Panc1 (cell line): ENCODE measurements around the gene EVC. TPM values are rescaled to one million over a fixed set of nuclear protein-coding genes. Genes with fewer than 3 reads are reported as not detected.

Source experiments
- ATAC-seq: fragments of 200-7000 bp; cut with Tn5 transposase; 2 replicates; pipeline ENCODE4 v1.9.1; 2020; ENCODE audit warnings: mild to moderate bottlenecking, moderate library complexity
- BruUV-seq: library from RNA; stranded (reverse); fragments of 400-500 nt; replicated peaks from 2 replicates; lab custom pipeline; 2021; lab: Mats Ljungman, UMichigan
- CTCF ChIA-PET: fragments of 300-600 bp; sonication (Branson Sonifier 250); formaldehyde crosslinking; loops from one replicate; lab custom pipeline; 2022; ENCODE audit warnings: antibody characterized with exemption; lab: Charles Lee
- POLR2A ChIA-PET: fragments of 300-600 bp; sonication (Branson Sonifier 250); formaldehyde crosslinking; loops from one replicate; lab custom pipeline; 2022; ENCODE audit warnings: antibody characterized with exemption; lab: Charles Lee
- DNase-seq: peaks from one replicate; pipeline ENCODE4 v3.0.0-alpha.2; 2010; ENCODE audit warnings: low read depth, low spot score
- H3K27ac ChIP-seq: 2 replicates; pipeline ENCODE4 v1.5.1; 2011; ENCODE audit warnings: mild to moderate bottlenecking, low read length, inconsistent platforms
- H3K27me3 ChIP-seq: fragments of 200-500 bp; sonication (Bioruptor generic); 2 replicates; pipeline ENCODE4 v1.6.0; 2014; ENCODE audit warnings: low read length, inconsistent platforms; ENCODE audit not compliant: control insufficient read depth, insufficient read depth
- H3K36me3 ChIP-seq: fragments of 200-500 bp; sonication (Bioruptor generic); 2 replicates; pipeline ENCODE4 v1.5.1; 2014; ENCODE audit warnings: inconsistent platforms, mild to moderate bottlenecking, low read length, moderate library complexity; ENCODE audit not compliant: control insufficient read depth, insufficient read depth
- H3K4me1 ChIP-seq: 2 replicates; pipeline ENCODE4 v1.5.1; 2011; ENCODE audit warnings: inconsistent platforms, mild to moderate bottlenecking, low read length, moderate library complexity; ENCODE audit not compliant: control insufficient read depth, insufficient read depth
- H3K4me3 ChIP-seq, 2 experiments: 2 replicates each; pipeline ENCODE4 v1.5.1; 2011 to 2012; ENCODE audit warnings: low read depth in 2 of 2, low read length in 2 of 2, mild to moderate bottlenecking in 2 of 2, inconsistent platforms in 1 of 2, moderate library complexity in 1 of 2
- H3K9me3 ChIP-seq: fragments of 200-500 bp; sonication (Bioruptor generic); 2 replicates; pipeline ENCODE4 v1.5.1; 2014; ENCODE audit warnings: low read depth, mild to moderate bottlenecking, inconsistent platforms, low read length, moderate library complexity; ENCODE audit not compliant: control insufficient read depth, insufficient read depth
- POLR2AphosphoS5 ChIP-seq: IDR thresholded peaks from 2 replicates; pipeline ENCODE4 v1.6.1; 2012; ENCODE audit warnings: mild to moderate bottlenecking, low read depth, low read length, moderate library complexity
- SIN3A ChIP-seq: IDR thresholded peaks from 2 replicates; pipeline ENCODE4 v1.6.1; 2012; ENCODE audit warnings: low read depth, mild to moderate bottlenecking, low read length, moderate library complexity, borderline replicate concordance; ENCODE audit not compliant: insufficient read depth
- TCF7L2 ChIP-seq: IDR thresholded peaks from 2 replicates; pipeline ENCODE4 v1.6.1; 2011; ENCODE audit warnings: mild to moderate bottlenecking, low read depth, low read length, inconsistent platforms
- in situ Hi-C: cut with HindIII; loops from 2 replicates; pipeline ENCODE4 v1.10.0; 2016; ENCODE audit warnings: low sequenced_read_pairs, low pct_unique_long_range_greater_than_20kb
- intact Hi-C: fragments of 100-400 bp; cut with micrococcal nuclease; formaldehyde crosslinking; loops from one replicate; pipeline ENCODE4 v1.10.0; 2022; ENCODE audit not compliant: unreplicated experiment
- total RNA-seq: library from RNA; stranded (reverse); gene quantifications from one replicate; pipeline ENCODE4 v1.2.1, GENCODE V29; 2021; ENCODE audit not compliant: unreplicated experiment
- TF ChIP-seq, protein P1 (sequence below), 2 experiments: IDR thresholded peaks; 2 replicates each; pipeline ENCODE4 v1.6.1; 2011 to 2012; ENCODE audit warnings: low read depth in 2 of 2, control low read depth in 1 of 2, low read length in 1 of 2, mild to moderate bottlenecking in 1 of 2, moderate library complexity in 1 of 2; ENCODE audit not compliant: insufficient read depth in 1 of 2
- TF ChIP-seq, protein P2 (sequence below): fragments of 450-650 bp; IDR thresholded peaks from 2 replicates; pipeline ENCODE4 v1.5.1; 2017; ENCODE audit warnings: mild to moderate bottlenecking

The EVC gene
- total RNA-seq, 1 experiment from 2014 or later: 12.1 TPM

DNA sequence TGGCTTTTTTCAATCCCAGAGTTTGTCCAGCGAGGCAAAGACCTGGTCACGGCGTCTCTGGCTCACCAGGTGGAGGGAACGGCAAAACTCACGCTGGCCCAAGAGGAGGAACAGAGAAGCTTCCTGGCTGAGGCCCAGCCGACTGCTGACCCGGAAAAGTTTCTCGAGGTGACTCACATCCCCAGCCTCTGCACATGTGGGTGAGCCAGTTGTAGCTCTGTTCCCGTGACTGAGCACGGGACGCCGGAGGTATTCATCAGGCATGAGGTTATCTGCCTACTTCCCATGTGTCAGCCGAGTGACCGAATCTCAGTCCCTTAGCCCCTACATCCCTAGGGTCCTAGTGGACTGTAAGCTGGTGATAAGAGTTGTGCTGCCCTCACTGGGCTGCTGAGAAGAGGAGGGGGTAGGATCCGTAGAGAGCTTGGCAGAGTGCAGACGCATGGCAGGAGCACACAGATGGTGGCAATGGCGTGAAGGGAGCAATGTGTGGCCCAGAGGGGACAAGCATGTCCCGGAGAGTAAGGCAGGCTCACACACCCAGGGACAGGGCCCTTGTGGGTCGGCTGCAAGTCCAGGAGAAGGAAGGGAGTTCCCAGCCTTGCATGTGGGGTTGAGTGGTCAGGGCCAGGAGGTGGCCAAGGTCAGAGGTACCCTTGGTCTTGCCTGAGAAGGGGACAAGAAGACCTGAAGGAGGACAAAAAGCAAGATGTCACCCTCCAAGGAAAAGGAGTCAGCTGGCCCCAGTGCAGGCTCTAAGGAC is 42.9 kb downstream of the EVC start:
- intact Hi-C loops: no loop called here
- peaks cover 3% of the 10 kb centered on the region; the same call in 1 of the 2 replicates for H3K4me1 ChIP-seq
- ChIA-PET CTCF (no interaction called here), POLR2A (no interaction called here)
- DNase-seq: peak; percentile 46
- no TSS peak for BruUV-seq
- no peaks in the 10 kb centered on the region for H3K9me3 ChIP-seq
- TF ChIP-seq SIN3A: no peak
- TF ChIP-seq, protein P1, sequence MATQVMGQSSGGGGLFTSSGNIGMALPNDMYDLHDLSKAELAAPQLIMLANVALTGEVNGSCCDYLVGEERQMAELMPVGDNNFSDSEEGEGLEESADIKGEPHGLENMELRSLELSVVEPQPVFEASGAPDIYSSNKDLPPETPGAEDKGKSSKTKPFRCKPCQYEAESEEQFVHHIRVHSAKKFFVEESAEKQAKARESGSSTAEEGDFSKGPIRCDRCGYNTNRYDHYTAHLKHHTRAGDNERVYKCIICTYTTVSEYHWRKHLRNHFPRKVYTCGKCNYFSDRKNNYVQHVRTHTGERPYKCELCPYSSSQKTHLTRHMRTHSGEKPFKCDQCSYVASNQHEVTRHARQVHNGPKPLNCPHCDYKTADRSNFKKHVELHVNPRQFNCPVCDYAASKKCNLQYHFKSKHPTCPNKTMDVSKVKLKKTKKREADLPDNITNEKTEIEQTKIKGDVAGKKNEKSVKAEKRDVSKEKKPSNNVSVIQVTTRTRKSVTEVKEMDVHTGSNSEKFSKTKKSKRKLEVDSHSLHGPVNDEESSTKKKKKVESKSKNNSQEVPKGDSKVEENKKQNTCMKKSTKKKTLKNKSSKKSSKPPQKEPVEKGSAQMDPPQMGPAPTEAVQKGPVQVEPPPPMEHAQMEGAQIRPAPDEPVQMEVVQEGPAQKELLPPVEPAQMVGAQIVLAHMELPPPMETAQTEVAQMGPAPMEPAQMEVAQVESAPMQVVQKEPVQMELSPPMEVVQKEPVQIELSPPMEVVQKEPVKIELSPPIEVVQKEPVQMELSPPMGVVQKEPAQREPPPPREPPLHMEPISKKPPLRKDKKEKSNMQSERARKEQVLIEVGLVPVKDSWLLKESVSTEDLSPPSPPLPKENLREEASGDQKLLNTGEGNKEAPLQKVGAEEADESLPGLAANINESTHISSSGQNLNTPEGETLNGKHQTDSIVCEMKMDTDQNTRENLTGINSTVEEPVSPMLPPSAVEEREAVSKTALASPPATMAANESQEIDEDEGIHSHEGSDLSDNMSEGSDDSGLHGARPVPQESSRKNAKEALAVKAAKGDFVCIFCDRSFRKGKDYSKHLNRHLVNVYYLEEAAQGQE (IDR thresholded peaks at IDR 0.05; ENCODE audit: insufficient read depth in 1 of 2, low read depth in 2 of 2, low read length in 1 of 2): no peak
- no peak for TF ChIP-seq TCF7L2
- no peak for TF ChIP-seq POLR2AphosphoS5
- TF ChIP-seq, protein P2, sequence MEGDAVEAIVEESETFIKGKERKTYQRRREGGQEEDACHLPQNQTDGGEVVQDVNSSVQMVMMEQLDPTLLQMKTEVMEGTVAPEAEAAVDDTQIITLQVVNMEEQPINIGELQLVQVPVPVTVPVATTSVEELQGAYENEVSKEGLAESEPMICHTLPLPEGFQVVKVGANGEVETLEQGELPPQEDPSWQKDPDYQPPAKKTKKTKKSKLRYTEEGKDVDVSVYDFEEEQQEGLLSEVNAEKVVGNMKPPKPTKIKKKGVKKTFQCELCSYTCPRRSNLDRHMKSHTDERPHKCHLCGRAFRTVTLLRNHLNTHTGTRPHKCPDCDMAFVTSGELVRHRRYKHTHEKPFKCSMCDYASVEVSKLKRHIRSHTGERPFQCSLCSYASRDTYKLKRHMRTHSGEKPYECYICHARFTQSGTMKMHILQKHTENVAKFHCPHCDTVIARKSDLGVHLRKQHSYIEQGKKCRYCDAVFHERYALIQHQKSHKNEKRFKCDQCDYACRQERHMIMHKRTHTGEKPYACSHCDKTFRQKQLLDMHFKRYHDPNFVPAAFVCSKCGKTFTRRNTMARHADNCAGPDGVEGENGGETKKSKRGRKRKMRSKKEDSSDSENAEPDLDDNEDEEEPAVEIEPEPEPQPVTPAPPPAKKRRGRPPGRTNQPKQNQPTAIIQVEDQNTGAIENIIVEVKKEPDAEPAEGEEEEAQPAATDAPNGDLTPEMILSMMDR: no peak
- no peak overlapping the region for H3K27ac ChIP-seq
- ATAC-seq: peak; percentile 65
- H3K36me3 ChIP-seq: no peaks in the 10 kb centered on the region
- no peaks in the 10 kb centered on the region for H3K27me3 ChIP-seq
- in situ Hi-C loops: no loop called here
- no peak overlapping the region for H3K4me3 ChIP-seq

DNA sequence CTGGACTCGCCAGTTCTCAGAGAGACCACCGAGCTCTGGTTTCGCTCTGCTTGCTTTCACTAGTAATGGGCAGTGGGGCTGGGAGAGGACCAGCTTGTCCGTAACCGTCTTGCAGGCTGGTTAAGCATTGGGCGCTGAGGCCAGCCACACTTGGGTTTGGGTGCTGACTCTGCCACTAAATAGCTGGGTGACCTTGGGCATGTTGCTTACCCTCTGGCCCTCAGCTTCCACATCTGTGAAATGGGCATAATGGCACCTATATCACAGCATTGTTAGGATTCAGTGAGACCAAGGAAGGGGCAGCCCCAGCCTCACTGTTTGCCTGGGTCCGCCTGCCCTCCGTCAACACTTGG is 43.5 kb downstream of the EVC start:
- POLR2A ChIA-PET: no interaction called here
- Histone ChIP-seq H3K36me3 (no peaks in the 10 kb centered on the region), H3K4me3 (no peak overlapping the region), H3K4me1 (peaks cover 3% of the 10 kb centered on the region; the same call in 1 of the 2 replicates), H3K9me3 (no peaks in the 10 kb centered on the region), H3K27me3 (no peaks in the 10 kb centered on the region), H3K27ac (no peak overlapping the region)
- DNase-seq (no peak), ATAC-seq (no peak)
- no peak for TF ChIP-seq TCF7L2
- TF ChIP-seq, protein P2: no peak
- no peak for TF ChIP-seq SIN3A
- TF ChIP-seq, protein P1 (IDR thresholded peaks at IDR 0.05; ENCODE audit: insufficient read depth in 1 of 2, low read depth in 2 of 2, low read length in 1 of 2): no peak
- no peak for TF ChIP-seq POLR2AphosphoS5
- no TSS peak for BruUV-seq
- CTCF ChIA-PET: no interaction called here
- in situ Hi-C loops (no loop called here), intact Hi-C loops (no loop called here)
